Measurements from ENCODE around the gene ARF3. TPM values are rescaled to one million over a fixed set of nuclear protein-coding genes. Genes with fewer than 3 reads are reported as not detected.

The ARF3 gene
- polyA plus RNA-seq, 4 donors: 96.2 to 138 (median 130) TPM

Other genes starting within 250 kb of the ARF3 start
- 10 to 100 TPM; 26.9 to 31.6 (median 30.7) TPM for gene CCNT1, start 240.8 kb downstream of the ARF3 start, polyA plus RNA-seq (ENCODE audit: insufficient read length in 4 of 4)
- 100 to 1,000 TPM in 1 of 4 donors, 10 to 100 TPM in 3; 71.7 to 103 (median 80.4) TPM for gene ADCY6, start 168.4 kb downstream of the ARF3 start, polyA plus RNA-seq (ENCODE audit: insufficient read length in 4 of 4)
- 10 to 100 TPM; 45.6 to 98.8 (median 62.3) TPM for gene CACNB3, start 139.0 kb downstream of the ARF3 start, polyA plus RNA-seq (ENCODE audit: insufficient read length in 4 of 4)
- gene DDX23, start 105.3 kb downstream of the ARF3 start, polyA plus RNA-seq (ENCODE audit: insufficient read length in 4 of 4): 100 to 1,000 TPM in 2 of 4 donors, 10 to 100 TPM in 2; 86.1 to 106 (median 102) TPM
- 1 to 10 TPM; 2.5 to 6.0 (median 3.0) TPM for gene RND1, start 91.6 kb downstream of the ARF3 start, polyA plus RNA-seq (ENCODE audit: insufficient read length in 4 of 4)
- gene FKBP11, start 32.0 kb downstream of the ARF3 start, polyA plus RNA-seq (ENCODE audit: insufficient read length in 4 of 4): 10 to 100 TPM; 11.6 to 44.7 (median 17.2) TPM
- gene WNT10B, start 14.2 kb upstream of the ARF3 start, polyA plus RNA-seq (ENCODE audit: insufficient read length in 4 of 4): 1 to 10 TPM in 1 of 4 donors, under 1 TPM in 3; 0.11 to 4.4 (median 0.31) TPM
- not detected for gene WNT1, start 20.8 kb upstream of the ARF3 start, polyA plus RNA-seq (ENCODE audit: insufficient read length in 4 of 4)
- 10 to 100 TPM in 3 of 4 donors, 1 to 10 TPM in 1; 1.2 to 83.4 (median 74.8) TPM for gene DDN, start 41.9 kb upstream of the ARF3 start, polyA plus RNA-seq (ENCODE audit: insufficient read length in 4 of 4)
- gene PRKAG1, start 61.3 kb upstream of the ARF3 start, polyA plus RNA-seq (ENCODE audit: insufficient read length in 4 of 4): 10 to 100 TPM; 59.6 to 82.0 (median 78.1) TPM
- 10 to 100 TPM; 33.9 to 60.7 (median 44.0) TPM for gene KMT2D, start 103.3 kb upstream of the ARF3 start, polyA plus RNA-seq (ENCODE audit: insufficient read length in 4 of 4)
- gene RHEBL1, start 112.5 kb upstream of the ARF3 start, polyA plus RNA-seq (ENCODE audit: insufficient read length in 4 of 4): 1 to 10 TPM; 1.5 to 2.2 (median 2.1) TPM
- gene DHH, start 137.3 kb upstream of the ARF3 start, polyA plus RNA-seq (ENCODE audit: insufficient read length in 4 of 4): under 1 TPM; 0.23 to 0.60 (median 0.44) TPM
- gene LMBR1L, start 153.4 kb upstream of the ARF3 start, polyA plus RNA-seq (ENCODE audit: insufficient read length in 4 of 4): 100 to 1,000 TPM in 1 of 4 donors, 10 to 100 TPM in 3; 59.8 to 100 (median 80.3) TPM
- gene TUBA1B, start 173.9 kb upstream of the ARF3 start, polyA plus RNA-seq (ENCODE audit: insufficient read length in 4 of 4): 1,000 to 10,000 TPM; 1,017 to 1,115 (median 1,046) TPM
- 1,000 to 10,000 TPM in 1 of 4 donors, 100 to 1,000 TPM in 3; 388 to 1,062 (median 458) TPM for gene TUBA1A, start 231.6 kb upstream of the ARF3 start, polyA plus RNA-seq (ENCODE audit: insufficient read length in 4 of 4)